ENCODE results near the gene GJC1.

DNA sequence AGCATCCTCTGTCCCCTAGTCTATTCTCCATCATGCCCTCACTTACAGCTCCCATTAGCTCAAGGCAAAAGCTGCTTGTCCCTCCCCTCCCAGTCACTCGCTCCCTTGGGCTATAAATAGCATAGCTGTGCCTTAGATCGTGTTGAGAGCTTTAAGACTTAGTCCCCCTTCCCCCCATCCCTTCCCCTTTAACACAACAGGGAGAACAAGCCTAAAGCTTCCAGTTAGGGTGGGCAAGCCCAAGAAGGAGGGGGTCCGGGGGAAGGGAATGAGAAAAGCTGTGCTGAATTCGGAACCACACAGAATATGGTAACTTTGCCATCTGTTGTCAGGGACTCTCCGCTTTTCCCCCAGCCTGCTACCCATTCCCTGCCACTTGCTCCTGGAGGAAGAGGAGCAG, 12.7 kb upstream of the GJC1 start:
- TF ChIP-seq, protein P1, sequence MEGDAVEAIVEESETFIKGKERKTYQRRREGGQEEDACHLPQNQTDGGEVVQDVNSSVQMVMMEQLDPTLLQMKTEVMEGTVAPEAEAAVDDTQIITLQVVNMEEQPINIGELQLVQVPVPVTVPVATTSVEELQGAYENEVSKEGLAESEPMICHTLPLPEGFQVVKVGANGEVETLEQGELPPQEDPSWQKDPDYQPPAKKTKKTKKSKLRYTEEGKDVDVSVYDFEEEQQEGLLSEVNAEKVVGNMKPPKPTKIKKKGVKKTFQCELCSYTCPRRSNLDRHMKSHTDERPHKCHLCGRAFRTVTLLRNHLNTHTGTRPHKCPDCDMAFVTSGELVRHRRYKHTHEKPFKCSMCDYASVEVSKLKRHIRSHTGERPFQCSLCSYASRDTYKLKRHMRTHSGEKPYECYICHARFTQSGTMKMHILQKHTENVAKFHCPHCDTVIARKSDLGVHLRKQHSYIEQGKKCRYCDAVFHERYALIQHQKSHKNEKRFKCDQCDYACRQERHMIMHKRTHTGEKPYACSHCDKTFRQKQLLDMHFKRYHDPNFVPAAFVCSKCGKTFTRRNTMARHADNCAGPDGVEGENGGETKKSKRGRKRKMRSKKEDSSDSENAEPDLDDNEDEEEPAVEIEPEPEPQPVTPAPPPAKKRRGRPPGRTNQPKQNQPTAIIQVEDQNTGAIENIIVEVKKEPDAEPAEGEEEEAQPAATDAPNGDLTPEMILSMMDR (conservative IDR thresholded peaks at IDR 0.05; ENCODE audit: low read depth, low read length) = no peak
- no peak for TF ChIP-seq EZH2 (IDR thresholded peaks at IDR 0.05; ENCODE audit: borderline replicate concordance, low read depth, low read length, poor library complexity, severe bottlenecking)
